ENCODE data around the gene ELMOD1.

ELMOD1 gene

DNA sequence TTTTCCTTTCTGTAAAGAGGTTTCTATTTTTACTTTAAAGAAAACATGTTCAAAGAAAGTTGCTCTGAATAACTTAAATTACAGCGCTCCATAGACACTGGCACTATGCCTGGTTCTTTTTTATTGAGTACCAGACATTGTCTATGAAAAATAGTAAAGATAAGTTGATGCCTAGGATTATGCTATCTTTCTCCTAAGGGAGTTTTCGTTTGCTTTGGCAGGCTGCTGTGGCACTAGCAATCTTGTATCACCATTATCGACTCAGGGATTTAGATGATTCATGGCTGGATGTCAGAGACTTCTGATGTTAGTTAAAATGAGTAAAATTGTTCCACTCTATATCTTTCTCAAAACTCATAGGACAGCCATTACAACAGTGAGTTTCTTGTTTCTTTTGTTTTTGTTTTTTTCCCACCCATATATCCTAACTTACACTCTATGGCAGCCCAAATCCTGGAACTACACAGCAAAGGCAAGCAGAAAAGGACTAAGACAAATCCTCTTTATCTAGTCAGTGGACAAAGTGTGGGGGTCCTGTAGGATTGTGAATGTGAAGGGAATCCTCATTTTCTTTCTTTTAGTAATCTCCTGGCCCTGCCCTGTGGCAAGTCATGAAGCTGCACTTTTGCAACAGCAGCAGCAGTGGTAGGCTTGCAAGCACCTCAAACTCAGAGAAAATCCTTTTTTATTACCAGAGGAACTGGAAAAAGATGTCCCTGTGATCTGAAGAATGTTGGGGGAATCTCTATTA lies 100.2 kb downstream of the ELMOD1 start:
- DNase-seq: no peak

DNA sequence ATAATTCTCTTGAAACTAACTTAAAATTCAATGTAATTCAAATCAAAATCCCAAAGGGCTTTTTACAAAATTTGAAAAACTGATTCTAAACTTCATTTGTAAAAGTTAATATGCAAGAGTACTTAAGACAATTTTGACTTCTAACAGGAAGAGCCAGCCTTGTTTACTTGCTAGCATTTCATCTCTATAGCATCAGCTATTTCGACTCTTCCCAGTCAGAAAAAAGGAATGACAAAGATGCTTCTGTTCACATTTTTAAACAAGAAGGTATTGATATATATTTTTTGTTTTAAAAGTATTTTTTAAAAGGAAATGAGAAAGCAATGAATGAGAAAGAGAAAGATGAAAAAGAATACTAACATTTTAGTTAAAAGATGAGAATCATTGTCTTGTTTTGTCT lies 104.5 kb downstream of the ELMOD1 start:
- DNase-seq: no peak

- DNase-seq: no peak
Measured at GRCh38 chr11:107696140-107696539, 105.2 kb downstream of the ELMOD1 start.

DNA sequence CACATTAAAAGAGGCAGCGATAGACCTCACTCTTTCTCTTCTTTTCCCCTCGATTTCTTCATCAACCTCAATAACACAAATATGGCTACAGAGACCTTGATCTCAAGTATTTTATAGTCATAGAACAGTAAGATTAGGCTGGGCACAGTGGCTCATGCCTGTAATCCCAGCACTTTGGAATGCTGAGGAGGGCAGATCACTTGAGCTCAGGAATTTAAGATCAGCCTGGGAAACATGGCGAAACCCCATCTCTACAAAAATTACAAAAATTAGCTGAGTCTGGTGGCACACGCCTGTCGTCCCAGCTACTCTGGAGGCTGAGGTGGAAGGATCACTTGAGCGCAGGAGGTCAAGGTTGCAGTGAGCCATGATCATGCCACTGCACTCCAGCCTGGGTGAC lies 106.3 kb downstream of the ELMOD1 start:
- DNase-seq: no peak

DNA sequence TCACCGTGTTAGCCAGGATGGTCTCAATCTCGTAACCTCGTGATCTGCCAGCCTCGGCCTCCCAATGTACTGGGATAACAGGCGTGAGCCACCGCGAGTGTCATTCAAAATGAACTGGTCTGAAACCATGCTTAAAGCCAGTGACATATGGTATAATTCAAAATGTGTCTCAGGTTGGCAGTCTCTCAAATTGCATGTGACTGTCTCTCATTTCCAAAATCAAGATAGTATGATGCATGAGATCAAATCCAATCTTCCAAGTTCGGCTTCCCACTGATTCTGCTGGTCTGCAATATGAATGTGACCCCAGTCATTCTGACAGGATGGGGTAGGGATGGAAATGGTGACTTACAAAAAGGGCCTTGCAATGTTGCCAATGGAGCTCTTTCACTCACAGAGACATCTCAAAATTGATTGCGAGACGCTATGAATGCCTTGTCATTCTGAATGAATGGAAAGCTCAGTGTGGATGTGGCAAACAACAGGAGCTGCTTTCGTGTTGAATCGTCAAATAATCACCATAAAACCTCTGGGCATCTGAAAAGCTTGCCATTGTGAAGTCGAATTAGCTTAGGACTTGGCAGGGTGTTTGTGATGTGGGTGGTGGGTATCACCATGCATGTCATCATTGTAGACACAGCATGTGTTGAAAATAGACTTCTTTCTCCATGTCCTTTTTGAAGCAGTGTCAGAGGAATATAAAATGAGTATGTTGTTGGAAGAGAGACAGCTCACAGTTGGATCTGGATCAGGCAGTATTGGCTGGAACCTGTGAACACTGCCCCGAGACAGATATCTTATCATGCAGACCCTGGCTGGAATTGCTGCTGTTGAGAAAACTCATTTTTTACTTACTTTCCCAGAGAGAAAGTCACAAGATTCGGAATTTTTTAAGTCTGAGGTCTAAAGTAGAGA lies 108.7 kb downstream of the ELMOD1 start:
- no peak for DNase-seq

DNA sequence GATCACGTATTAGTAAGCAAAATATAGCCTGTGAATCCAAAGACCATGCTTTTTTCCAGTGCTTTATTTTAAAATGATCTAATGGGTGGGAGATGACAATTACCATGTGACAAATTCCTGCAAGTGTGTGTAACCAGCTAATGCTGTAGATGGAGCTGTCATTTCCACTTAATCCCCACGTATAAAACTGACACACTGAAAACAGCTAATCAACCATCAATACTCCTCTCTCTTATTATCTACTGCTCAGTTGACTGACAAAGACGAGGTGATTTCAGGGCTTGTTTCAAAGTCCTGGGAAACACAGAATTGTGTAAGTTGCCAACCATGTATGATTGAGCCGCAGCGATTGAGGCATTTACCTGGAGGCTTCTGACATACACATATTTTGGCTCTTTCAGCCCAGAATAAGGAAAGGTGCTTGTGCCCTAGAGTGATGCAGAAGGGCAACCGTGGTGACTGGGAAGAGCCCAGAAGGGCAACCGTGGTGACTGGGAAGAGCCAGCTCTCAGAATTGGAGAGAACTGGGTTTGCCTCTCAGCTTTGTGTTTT lies 111.2 kb downstream of the ELMOD1 start:
- no peak for DNase-seq

DNA sequence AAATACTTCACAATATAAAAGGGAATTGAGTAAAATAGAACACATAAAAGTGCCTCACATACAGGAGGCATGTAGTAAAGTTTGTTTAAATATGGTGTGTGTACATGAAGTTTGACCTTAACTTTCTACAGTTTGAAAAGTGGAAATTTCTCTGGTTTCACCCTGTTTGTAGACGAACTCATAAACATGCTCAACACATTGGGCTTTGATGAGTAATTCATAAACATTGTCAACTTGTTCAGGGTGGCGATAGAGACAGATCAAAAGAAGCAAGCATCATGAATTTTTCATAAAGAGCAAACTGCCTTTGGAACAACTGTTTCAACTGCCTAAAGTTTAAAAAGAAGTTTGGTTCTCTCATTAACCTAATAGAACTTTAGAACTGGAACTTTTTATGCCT lies 111.8 kb downstream of the ELMOD1 start:
- no peak for DNase-seq

- DNase-seq: no peak
Measured at GRCh38 chr11:107704451-107704850, 113.5 kb downstream of the ELMOD1 start.

DNA sequence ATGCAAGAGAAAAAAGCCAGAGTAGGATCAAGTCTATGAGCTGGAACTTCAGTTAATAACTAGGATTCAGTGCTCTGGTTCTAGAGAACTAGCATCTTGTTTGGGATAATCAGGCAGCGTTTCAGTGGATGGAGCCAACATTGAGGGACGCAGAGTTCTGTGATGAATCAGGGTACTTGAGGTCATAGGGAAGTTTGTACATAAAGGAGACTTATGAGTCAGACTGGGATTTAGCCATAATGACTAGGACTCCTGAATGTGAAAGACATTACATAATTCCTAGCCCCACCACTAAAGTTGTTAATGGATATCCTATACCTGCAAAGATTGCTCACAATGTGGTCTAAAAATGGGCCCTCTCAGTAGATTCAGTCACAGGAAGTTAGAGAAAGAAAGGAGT lies 114.1 kb downstream of the ELMOD1 start:
- DNase-seq: no peak

- no peak for DNase-seq
Measured at GRCh38 chr11:107706531-107706930, 115.6 kb downstream of the ELMOD1 start.

DNA sequence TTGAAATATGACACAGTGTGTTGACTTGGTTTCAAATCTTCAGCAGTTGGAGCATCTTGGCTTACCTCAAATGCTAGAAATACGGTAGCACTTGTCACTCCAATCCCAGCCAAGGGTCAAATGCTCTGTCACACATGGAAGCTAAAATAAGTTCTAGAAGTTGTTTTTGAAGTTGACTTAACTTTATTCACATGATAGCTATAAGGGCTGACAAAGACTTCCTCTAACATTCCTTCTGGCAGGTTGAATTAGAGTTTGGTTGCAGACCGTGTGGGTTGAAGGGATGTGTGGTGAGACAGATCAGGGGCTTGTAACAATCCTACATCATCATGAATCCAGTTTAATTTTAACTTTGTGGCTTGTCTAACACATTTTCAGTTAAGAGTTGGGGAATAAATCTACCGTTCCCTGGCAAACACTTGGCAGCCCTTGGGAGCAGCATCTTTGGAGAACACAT lies 116.3 kb downstream of the ELMOD1 start:
- DNase-seq: no peak

- DNase-seq: no peak
Measured at GRCh38 chr11:107707807-107708206, 116.9 kb downstream of the ELMOD1 start.

- no peak for DNase-seq
Measured at GRCh38 chr11:107708792-107709191, 117.8 kb downstream of the ELMOD1 start.

DNA sequence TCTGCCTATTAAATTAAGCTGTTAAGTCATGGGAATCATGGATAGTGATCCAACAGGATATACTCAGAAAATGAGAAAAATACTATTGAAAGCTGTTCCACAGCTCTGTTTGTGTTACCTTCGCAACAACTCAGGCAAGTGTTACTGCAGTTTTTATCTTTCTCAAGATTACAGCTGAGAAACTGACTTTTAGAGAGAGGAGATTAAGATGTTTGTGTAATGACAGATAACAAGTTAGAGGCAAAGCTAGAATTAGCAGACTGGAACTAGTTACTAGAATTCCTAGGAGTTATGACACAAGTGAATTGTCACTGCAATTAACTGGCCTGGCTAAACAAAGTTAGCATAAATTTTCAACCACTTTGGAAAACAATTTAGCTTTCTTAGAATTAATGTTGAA lies 119.4 kb downstream of the ELMOD1 start:
- no peak for DNase-seq

GRCh38 chr11:107711861-107712755 lies 121.2 kb downstream of the ELMOD1 start, which contains the start of gene SLN:
Gene SLN (minus strand): TSS chr11:107712056.
- DNase-seq: no peak

- no peak for DNase-seq
Measured at GRCh38 chr11:107713009-107713408, 122.1 kb downstream of the ELMOD1 start.
